IMR-90 (cell line): ENCODE measurements around the gene ZNF597. TPM values are rescaled to one million over a fixed set of nuclear protein-coding genes. Genes with fewer than 3 reads are reported as not detected.

Source experiments
- ATAC-seq: fragments of 200-7000 bp; cut with Tn5 transposase; 2 replicates; pipeline ENCODE4 v1.9.1; 2020; ENCODE audit warnings: low read depth, mild to moderate bottlenecking, moderate library complexity
- BruUV-seq: library from RNA; stranded (reverse); fragments of 400-500 nt; replicated peaks from 2 replicates; lab custom pipeline; 2021; lab: Mats Ljungman, UMichigan
- CTCF ChIA-PET: fragments of 300-600 bp; formaldehyde crosslinking; extraction: SDS; loops from one replicate; lab custom pipeline; 2021; ENCODE audit warnings: antibody characterized with exemption; lab: Yijun Ruan, JAX
- POLR2A ChIA-PET: fragments of 300-600 bp; sonication (Branson Sonifier 250); formaldehyde crosslinking; loops from one replicate; lab custom pipeline; 2022; ENCODE audit warnings: antibody characterized with exemption; ENCODE audit not compliant: unreplicated experiment; lab: Charles Lee
- DNase-seq: peaks from one replicate; pipeline ENCODE4 v3.0.0; 2013
- H2AFZ ChIP-seq: replicated peaks from 2 replicates; pipeline ENCODE3; 2013; ENCODE audit warnings: low read length, mild to moderate bottlenecking; ENCODE audit not compliant: poor library complexity
- H2AK5ac ChIP-seq: 2 replicates; pipeline ENCODE4 v1.6.1; 2013; ENCODE audit warnings: low read depth, low read length, inconsistent platforms
- H2AK9ac ChIP-seq: replicated peaks from 2 replicates; pipeline ENCODE3; 2013; ENCODE audit warnings: mild to moderate bottlenecking, low read depth, low read length, moderate library complexity; ENCODE audit not compliant: poor library complexity
- H2BK120ac ChIP-seq: 2 replicates; pipeline ENCODE4 v1.6.1; 2013; ENCODE audit warnings: low read depth, low read length, inconsistent platforms
- H2BK15ac ChIP-seq: 3 replicates; pipeline ENCODE4 v1.6.1; 2013; ENCODE audit warnings: low read depth, low read length, inconsistent platforms
- H2BK20ac ChIP-seq: 2 replicates; pipeline ENCODE4 v1.6.1; 2013; ENCODE audit warnings: low read depth, mild to moderate bottlenecking, inconsistent platforms, low read length, moderate library complexity
- H2BK5ac ChIP-seq: 2 replicates; pipeline ENCODE4 v1.6.1; 2013; ENCODE audit warnings: mild to moderate bottlenecking, low read depth, low read length, inconsistent platforms; ENCODE audit not compliant: poor library complexity, severe bottlenecking
- H3K14ac ChIP-seq: replicated peaks from 2 replicates; pipeline ENCODE4 v1.6.1; 2013; ENCODE audit warnings: low read depth, low read length, inconsistent platforms
- H3K18ac ChIP-seq: 2 replicates; pipeline ENCODE4 v1.6.1; 2013; ENCODE audit warnings: low read depth, low read length, control low read depth
- H3K23ac ChIP-seq: 2 replicates; pipeline ENCODE4 v1.6.1; 2013; ENCODE audit warnings: low read depth, low read length, inconsistent platforms
- H3K27ac ChIP-seq: 2 replicates; pipeline ENCODE4 v1.5.1; 2013; ENCODE audit warnings: mild to moderate bottlenecking, control low read depth, low read length; ENCODE audit not compliant: insufficient read depth
- H3K27me3 ChIP-seq: 2 replicates; pipeline ENCODE4 v1.6.1; 2013; ENCODE audit warnings: low read length; ENCODE audit not compliant: control insufficient read depth, insufficient read depth
- H3K36me3 ChIP-seq: 2 replicates; pipeline ENCODE4 v1.6.1; 2013; ENCODE audit warnings: low read length, mixed read lengths; ENCODE audit not compliant: control insufficient read depth, insufficient read depth
- H3K4ac ChIP-seq: 2 replicates; pipeline ENCODE4 v1.6.1; 2013; ENCODE audit warnings: low read depth, low read length, inconsistent platforms
- H3K4me1 ChIP-seq: 2 replicates; pipeline ENCODE4 v1.6.1; 2013; ENCODE audit warnings: low read length, mixed read lengths; ENCODE audit not compliant: control insufficient read depth, insufficient read depth
- H3K4me2 ChIP-seq: 2 replicates; pipeline ENCODE4 v1.6.1; 2013; ENCODE audit warnings: low read depth, mild to moderate bottlenecking, control low read depth, low read length, moderate library complexity
- H3K4me3 ChIP-seq: 2 replicates; pipeline ENCODE4 v1.5.1; 2013; ENCODE audit warnings: low read depth, mild to moderate bottlenecking, control low read depth, low read length, moderate library complexity; ENCODE audit not compliant: insufficient read depth
- H3K56ac ChIP-seq: 2 replicates; pipeline ENCODE4 v1.6.1; 2013; ENCODE audit warnings: low read length, inconsistent platforms; ENCODE audit not compliant: insufficient read depth; ENCODE audit errors: extremely low read depth
- H3K79me1 ChIP-seq, 2 experiments: 2 replicates each; pipeline ENCODE4 v1.6.1; 2013; ENCODE audit warnings: low read length in 2 of 2, inconsistent platforms in 1 of 2, low read depth in 1 of 2
- H3K9ac ChIP-seq: 2 replicates; pipeline ENCODE4 v1.6.1; 2013; ENCODE audit warnings: low read depth, low read length, control low read depth
- H3K9me1 ChIP-seq: 2 replicates; pipeline ENCODE4 v1.6.1; 2013; ENCODE audit warnings: low read length, inconsistent platforms; ENCODE audit not compliant: insufficient read depth
- H3K9me3 ChIP-seq: 2 replicates; pipeline ENCODE4 v1.6.1; 2013; ENCODE audit warnings: low read length; ENCODE audit not compliant: control insufficient read depth, insufficient read depth
- H4K20me1 ChIP-seq: 2 replicates; pipeline ENCODE4 v1.6.1; 2013; ENCODE audit warnings: low read length, inconsistent platforms; ENCODE audit not compliant: insufficient read depth
- H4K5ac ChIP-seq: 2 replicates; pipeline ENCODE4 v1.6.1; 2013; ENCODE audit warnings: mild to moderate bottlenecking, low read depth, low read length, control low read depth
- H4K8ac ChIP-seq, 2 experiments: 2 replicates each; pipeline ENCODE4 v1.6.1; 2013; ENCODE audit warnings: low read depth in 2 of 2, low read length in 2 of 2, control low read depth in 1 of 2, inconsistent platforms in 1 of 2
- H4K91ac ChIP-seq: 2 replicates; pipeline ENCODE4 v1.6.1; 2013; ENCODE audit warnings: low read depth, low read length, inconsistent platforms; ENCODE audit not compliant: insufficient read depth
- CEBPB ChIP-seq: IDR thresholded peaks from 2 replicates; pipeline ENCODE4 v1.6.1; 2012; ENCODE audit warnings: low read depth, low read length, improper control_type of control experiment
- CHD1 ChIP-seq: IDR thresholded peaks from 2 replicates; pipeline ENCODE4 v1.6.1; 2012; ENCODE audit warnings: low read depth, low read length, improper control_type of control experiment
- CTCF ChIP-seq: conservative IDR thresholded peaks from 2 replicates; pipeline ENCODE4 v1.5.1; 2012; ENCODE audit warnings: mild to moderate bottlenecking, low read depth, low read length, improper control_type of control experiment
- ELK1 ChIP-seq: fragments of 150-350 bp; IDR thresholded peaks from 2 replicates; pipeline ENCODE4 v1.6.1; 2016; ENCODE audit warnings: low read depth, mild to moderate bottlenecking, low read length, moderate library complexity, borderline replicate concordance
- FOS ChIP-seq: fragments of 150-350 bp; IDR thresholded peaks from 2 replicates; pipeline ENCODE4 v1.6.1; 2016; ENCODE audit warnings: low read depth, low read length
- MAFK ChIP-seq: IDR thresholded peaks from 2 replicates; pipeline ENCODE4 v1.6.1; 2012; ENCODE audit warnings: low read depth, low read length, improper control_type of control experiment
- MAZ ChIP-seq: IDR thresholded peaks from 2 replicates; pipeline ENCODE4 v1.6.1; 2012; ENCODE audit warnings: low read depth, mild to moderate bottlenecking, low read length, improper control_type of control experiment, moderate library complexity, borderline replicate concordance
- MXI1 ChIP-seq: IDR thresholded peaks from 2 replicates; pipeline ENCODE4 v1.6.1; 2012; ENCODE audit warnings: low read depth, mild to moderate bottlenecking, low read length, moderate library complexity, borderline replicate concordance
- NFE2L2 ChIP-seq: fragments of 150-350 bp; IDR thresholded peaks from 2 replicates; pipeline ENCODE4 v1.6.1; 2016; ENCODE audit warnings: low read depth, mild to moderate bottlenecking, low read length
- RAD21 ChIP-seq: IDR thresholded peaks from 2 replicates; pipeline ENCODE4 v1.6.1; 2012; ENCODE audit warnings: low read length, improper control_type of control experiment
- RCOR1 ChIP-seq: IDR thresholded peaks from 2 replicates; pipeline ENCODE4 v1.6.1; 2012; ENCODE audit warnings: mild to moderate bottlenecking, low read length, improper control_type of control experiment; ENCODE audit not compliant: insufficient replicate concordance
- SMC3 ChIP-seq: fragments of 150-350 bp; IDR thresholded peaks from 2 replicates; pipeline ENCODE4 v1.6.1; 2016; ENCODE audit warnings: low read depth, mild to moderate bottlenecking, antibody characterized with exemption, low read length, moderate library complexity
- WGBS, 2 experiments: methylation state at CpG; one replicate each; pipeline versions ENCODE4 v1.1.5 to v1.1.7; 2013; ENCODE audit warnings: missing lambda C conversion rate in 2 of 2; ENCODE audit not compliant: insufficient read length in 1 of 2; ENCODE audit errors: extremely low coverage in 2 of 2; 5-methylcytosine and 5-hydroxymethylcytosine counted together
- dilution Hi-C: fragments of 300-500 bp; cut with HindIII; formaldehyde crosslinking; loops from one replicate; pipeline ENCODE4 v1.14.3; 2018; ENCODE audit warnings: low sequenced_read_pairs; ENCODE audit not compliant: unreplicated experiment
- in situ Hi-C: fragments of 300-500 bp; cut with MboI; formaldehyde crosslinking; loops from 3 replicates; pipeline ENCODE4 v1.14.3; 2019; ENCODE audit warnings: low sequenced_read_pairs, inconsistent platforms, mixed read lengths
- intact Hi-C: fragments of 100-400 bp; cut with micrococcal nuclease; formaldehyde crosslinking; loops from 2 replicates; pipeline ENCODE4 v1.10.0; 2022
- polyA plus RNA-seq, 3 experiments: library from polyadenylated mRNA; depleted of rRNA; stranded (reverse); fragments of >200 nt; gene quantifications; 2 replicates each; pipeline ENCODE4 v1.2.3, GENCODE V29; 2012; ENCODE audit warnings: low replicate concordance in 1 of 3
- total RNA-seq: library from RNA; depleted of rRNA; stranded (reverse); fragments of >200 nt; gene quantifications from 2 replicates; pipeline ENCODE4 v1.2.3, GENCODE V29; 2012

ZNF597 gene
- total and polyA plus RNA-seq, 2 of the 4 experiments (the other 2 are of a cell fraction) = 0.91 to 3.0 TPM

GRCh38 chr16:3408561-3409197, 34.6 kb downstream of the ZNF597 start:
- H4K20me1 ChIP-seq = no peaks in the 10 kb centered on the region
- H4K91ac ChIP-seq = no peak overlapping the region
- no peak overlapping the region for H3K23ac ChIP-seq
- BruUV-seq = no TSS peak
- dilution Hi-C loops = no loop called here
- no peaks in the 10 kb centered on the region for H3K27me3 ChIP-seq
- peaks cover 7 to 10% of the 10 kb centered on the region in 2 experiments; a peak in 2 of 4 replicates for H3K79me1 ChIP-seq
- ChIA-PET POLR2A (no interaction called here), CTCF (no interaction called here)
- H3K4me3 ChIP-seq = no peak overlapping the region
- no peaks in the 10 kb centered on the region for H3K9me1 ChIP-seq
- no peak overlapping the region for H3K27ac ChIP-seq
- peaks cover 73% of the 10 kb centered on the region for H3K9me3 ChIP-seq
- no peak overlapping the region for H3K4me2 ChIP-seq
- ATAC-seq = no peak
- no peak overlapping the region for H2BK120ac ChIP-seq
- peaks cover 43% of the 10 kb centered on the region for H3K36me3 ChIP-seq
- intact Hi-C loops = no loop called here
- no peak overlapping the region for H2AK5ac ChIP-seq
- H4K8ac ChIP-seq = no peak overlapping the region
- H3K56ac ChIP-seq = no peak overlapping the region
- in situ Hi-C loops = no loop called here
- no peak overlapping the region for H3K18ac ChIP-seq
- no peak overlapping the region for H3K14ac ChIP-seq
- WGBS, 2 experiments = 95% methylated on average over 4 of the region's 12 CpGs; no CpG with 5 or more reads in 1 of the 2 experiments
- H2BK15ac ChIP-seq = no peak overlapping the region
- no peak overlapping the region for H3K9ac ChIP-seq
- H2BK5ac ChIP-seq = no peak overlapping the region
- H4K5ac ChIP-seq = no peak overlapping the region
- H2BK20ac ChIP-seq = no peak overlapping the region
- no peak for DNase-seq
- H2AK9ac ChIP-seq = no peak overlapping the region
- H2AFZ ChIP-seq = no peak overlapping the region
- no peaks in the 10 kb centered on the region for H3K4me1 ChIP-seq
- TF ChIP-seq RCOR1 (no peak), ELK1 (no peak), CTCF (no peak), NFE2L2 (no peak), FOS (no peak), MAZ (no peak), SMC3 (no peak), CEBPB (no peak), CHD1 (no peak), RAD21 (no peak), MXI1 (no peak), MAFK (no peak)
- H3K4ac ChIP-seq = no peak overlapping the region
